Measurements from ENCODE around the gene ANKRD10.
"Not testable (repeated sequence)": the region's sequence is repeated elsewhere in the genome, so short reads cannot be mapped to it uniquely, and the experiment has no call there.

ANKRD10 gene

DNA sequence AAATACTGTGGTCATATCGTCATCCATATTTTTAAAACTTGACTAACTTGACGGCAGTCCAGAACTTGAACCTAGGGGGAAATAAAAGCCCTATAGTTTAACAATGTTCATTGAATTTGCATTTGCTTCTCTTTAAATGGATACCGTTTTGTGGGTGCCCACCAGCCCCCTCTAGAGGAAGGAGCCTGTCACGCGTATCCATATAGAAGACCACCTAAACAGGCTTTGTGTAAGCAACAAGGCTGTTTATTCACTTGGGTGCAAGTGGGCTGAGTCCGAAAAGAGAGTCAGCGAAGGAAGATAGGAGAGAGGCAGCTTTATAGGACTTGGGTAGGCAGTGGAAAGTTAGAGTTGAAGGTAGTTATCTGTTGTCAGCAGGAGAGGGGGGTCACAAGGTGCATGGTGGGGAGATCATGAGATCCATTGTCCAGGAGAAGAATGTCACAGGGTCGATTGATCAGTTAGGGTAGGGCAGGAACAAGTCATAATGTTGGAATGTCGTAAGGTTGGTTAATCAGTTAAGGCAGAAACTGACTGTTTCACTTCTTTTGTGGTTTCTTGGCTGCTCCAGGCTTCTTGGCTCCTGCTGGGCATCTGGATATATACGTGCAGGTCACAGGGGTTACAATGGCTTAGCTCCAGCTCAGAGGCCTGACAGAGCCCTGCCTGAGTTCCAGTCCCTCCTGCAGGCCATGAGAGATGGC, 42.5 kb upstream of the ANKRD10 start:
- H3K27ac ChIP-seq, result no peak overlapping the region
- no peak for TF ChIP-seq ZFX (IDR thresholded peaks at IDR 0.05; ENCODE audit: borderline replicate concordance)
- TF ChIP-seq, protein P1, sequence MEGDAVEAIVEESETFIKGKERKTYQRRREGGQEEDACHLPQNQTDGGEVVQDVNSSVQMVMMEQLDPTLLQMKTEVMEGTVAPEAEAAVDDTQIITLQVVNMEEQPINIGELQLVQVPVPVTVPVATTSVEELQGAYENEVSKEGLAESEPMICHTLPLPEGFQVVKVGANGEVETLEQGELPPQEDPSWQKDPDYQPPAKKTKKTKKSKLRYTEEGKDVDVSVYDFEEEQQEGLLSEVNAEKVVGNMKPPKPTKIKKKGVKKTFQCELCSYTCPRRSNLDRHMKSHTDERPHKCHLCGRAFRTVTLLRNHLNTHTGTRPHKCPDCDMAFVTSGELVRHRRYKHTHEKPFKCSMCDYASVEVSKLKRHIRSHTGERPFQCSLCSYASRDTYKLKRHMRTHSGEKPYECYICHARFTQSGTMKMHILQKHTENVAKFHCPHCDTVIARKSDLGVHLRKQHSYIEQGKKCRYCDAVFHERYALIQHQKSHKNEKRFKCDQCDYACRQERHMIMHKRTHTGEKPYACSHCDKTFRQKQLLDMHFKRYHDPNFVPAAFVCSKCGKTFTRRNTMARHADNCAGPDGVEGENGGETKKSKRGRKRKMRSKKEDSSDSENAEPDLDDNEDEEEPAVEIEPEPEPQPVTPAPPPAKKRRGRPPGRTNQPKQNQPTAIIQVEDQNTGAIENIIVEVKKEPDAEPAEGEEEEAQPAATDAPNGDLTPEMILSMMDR (IDR thresholded peaks at IDR 0.05), result no peak

DNA sequence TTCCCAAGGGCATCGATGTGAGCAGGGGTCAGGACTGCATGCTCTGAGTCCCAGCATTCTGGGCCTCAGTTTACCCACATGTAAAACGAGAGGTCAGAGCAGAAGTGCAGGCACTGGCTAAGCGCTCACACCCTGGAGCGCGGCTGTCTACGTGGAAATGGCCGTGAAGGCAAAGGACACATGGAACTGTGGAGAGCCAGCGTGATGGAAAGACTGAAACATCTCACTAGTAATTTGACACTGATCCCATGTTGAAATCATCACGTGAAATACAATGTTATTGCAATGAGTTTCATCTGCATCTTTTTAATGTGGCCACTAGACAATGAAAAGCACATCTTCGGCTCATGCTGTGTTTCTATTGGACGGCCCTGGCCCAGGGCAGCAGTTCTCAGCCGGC, 41.3 kb upstream of the ANKRD10 start:
- not testable (repeated sequence) for H3K27ac ChIP-seq

DNA sequence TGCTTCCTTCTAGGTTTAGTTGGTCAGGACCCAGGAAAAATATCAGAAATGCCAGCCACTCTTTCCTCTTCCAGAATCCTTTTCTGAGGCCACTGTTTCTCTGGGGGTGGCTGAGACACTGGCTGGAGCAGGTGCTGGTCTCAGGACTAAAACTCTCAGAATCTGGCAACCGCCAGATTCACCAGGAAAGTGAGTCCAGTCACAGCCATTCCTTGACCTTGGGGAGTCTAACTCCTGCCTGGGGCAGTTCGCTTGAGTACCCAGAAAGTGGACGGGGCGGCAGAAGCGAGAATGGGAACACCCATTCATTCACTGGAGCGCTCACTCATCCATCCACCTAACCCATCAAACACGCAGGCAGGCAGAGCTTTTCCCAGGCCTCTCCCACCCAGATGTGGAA, 40.7 kb upstream of the ANKRD10 start:
- H3K27ac ChIP-seq, result not testable (repeated sequence)

DNA sequence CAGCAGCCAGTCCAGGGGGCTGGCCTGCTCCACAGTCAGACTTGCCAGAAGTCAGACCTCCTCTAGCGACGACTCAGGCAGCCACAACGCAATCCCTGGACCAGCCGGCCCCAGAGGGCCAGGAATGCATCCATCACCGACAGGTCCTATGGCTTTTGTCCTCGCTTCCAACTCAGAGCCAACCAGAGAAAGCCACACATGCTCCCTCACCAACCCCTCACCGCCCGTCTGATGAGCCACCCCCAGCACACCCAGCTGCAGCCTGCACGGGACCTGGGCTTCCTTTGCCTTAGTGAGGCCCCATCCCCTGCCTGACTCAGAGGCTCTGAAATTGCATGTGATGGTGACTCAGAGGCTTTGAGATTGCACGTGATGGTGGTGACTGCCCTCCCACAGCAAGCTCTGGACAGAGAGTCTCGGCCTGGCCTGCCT, 40.2 kb upstream of the ANKRD10 start:
- H3K27ac ChIP-seq, result not testable (repeated sequence)

DNA sequence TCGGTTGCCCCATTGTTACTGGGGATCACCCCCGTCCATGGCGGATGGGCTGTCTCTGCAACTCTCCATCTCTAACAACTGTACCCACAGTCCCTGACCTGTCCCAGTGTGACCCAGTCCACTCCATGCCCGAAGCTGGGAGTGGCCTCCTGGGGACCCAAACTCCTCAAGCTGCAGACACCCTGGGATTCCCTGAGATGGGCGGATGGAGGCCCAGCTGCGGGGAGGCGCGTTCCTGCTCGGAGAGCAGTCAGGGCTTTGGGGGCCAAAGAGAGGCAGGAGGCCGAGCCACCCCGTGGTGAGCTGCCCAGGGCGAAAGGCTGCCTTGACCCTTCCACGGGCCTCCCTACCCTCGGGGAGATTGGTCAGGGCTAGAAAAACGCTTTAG, 39.7 kb upstream of the ANKRD10 start:
- H3K27ac ChIP-seq, result not testable (repeated sequence)

DNA sequence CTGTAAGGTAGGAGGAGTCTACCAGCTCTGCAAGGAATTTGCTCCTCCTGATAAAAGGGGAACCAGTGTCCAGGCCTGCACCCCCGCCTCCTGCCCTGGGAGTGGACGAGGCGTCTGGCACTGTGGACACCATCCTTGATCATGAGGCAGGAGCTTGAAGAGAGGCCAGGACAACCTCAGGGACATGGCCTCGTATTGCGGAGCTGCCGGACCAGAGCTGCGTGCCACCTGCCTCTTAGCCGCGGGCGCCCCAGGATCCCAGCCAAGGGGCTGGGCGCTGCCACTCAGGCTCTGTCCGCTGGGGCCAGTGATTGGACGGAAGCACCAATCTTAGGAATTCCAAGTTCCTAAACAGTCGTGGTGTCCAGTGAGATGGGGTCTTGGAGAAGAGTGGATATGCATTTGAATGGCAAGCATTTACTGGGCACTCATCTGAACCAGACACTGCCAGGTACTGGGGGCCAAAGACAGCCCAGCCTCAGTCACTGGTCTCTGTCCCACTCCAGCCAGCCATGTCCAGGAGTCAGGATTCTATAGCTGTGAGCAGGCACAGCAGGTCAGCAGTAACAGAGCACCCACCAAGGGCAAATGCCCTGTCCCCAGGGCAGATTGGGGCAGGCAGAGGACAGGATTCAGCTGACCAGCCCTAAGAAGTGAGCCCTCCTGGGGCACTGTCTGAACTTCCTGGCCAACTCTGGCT, 39.1 kb upstream of the ANKRD10 start:
- no peak overlapping the region for H3K27ac ChIP-seq

DNA sequence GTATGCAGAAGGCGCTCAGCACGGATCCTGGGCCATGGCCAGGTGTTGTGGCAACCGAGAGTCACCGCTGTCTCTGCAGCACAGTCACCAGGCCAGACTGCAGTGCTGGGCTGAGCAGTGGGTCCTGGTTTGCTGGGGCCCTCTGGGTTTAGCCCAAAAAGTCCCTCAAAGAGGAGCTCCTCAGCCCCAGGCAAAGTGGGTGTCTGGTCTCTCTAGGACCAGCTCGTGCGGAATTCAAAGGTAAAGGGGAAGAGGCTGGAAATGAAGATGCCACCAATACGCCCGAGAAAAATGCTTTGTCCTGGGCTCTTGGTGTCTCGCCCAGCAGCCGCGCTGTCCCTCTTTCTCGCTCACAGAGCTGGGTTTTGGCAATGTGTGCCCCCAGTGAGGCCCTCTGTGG, 38.5 kb upstream of the ANKRD10 start:
- TF ChIP-seq, protein P1 (IDR thresholded peaks at IDR 0.05), result no peak
- no peak for TF ChIP-seq ZFX (IDR thresholded peaks at IDR 0.05; ENCODE audit: borderline replicate concordance)

More for the DNA sequence above, 39.1 kb upstream of the ANKRD10 start:
- TF ChIP-seq ZFX (IDR thresholded peaks at IDR 0.05; ENCODE audit: borderline replicate concordance), result no peak
- TF ChIP-seq, protein P1 (IDR thresholded peaks at IDR 0.05), result no peak

DNA sequence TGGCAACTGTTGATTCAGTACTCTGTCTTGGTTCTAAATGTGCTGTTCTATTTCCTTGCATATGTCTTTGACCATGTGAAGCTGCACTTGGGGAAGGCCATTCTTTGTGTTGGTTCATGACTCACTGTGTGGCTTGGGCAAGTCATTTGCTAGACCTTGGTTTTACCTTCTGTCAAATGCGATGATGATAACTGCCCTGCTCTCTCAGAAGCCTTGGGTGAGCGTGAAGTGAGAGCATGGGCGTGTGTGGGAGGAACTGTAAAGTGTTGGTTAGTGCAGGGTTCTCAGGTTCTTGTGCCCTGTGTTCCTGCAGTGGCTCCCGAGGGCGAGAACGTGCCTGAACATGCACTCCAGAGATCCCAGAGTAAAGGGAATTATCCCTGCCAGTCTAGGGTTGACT, 37.3 kb upstream of the ANKRD10 start:
- H3K27ac ChIP-seq, result not testable (repeated sequence)

More for the DNA sequence above, 38.5 kb upstream of the ANKRD10 start:
- no peak overlapping the region for H3K27ac ChIP-seq

DNA sequence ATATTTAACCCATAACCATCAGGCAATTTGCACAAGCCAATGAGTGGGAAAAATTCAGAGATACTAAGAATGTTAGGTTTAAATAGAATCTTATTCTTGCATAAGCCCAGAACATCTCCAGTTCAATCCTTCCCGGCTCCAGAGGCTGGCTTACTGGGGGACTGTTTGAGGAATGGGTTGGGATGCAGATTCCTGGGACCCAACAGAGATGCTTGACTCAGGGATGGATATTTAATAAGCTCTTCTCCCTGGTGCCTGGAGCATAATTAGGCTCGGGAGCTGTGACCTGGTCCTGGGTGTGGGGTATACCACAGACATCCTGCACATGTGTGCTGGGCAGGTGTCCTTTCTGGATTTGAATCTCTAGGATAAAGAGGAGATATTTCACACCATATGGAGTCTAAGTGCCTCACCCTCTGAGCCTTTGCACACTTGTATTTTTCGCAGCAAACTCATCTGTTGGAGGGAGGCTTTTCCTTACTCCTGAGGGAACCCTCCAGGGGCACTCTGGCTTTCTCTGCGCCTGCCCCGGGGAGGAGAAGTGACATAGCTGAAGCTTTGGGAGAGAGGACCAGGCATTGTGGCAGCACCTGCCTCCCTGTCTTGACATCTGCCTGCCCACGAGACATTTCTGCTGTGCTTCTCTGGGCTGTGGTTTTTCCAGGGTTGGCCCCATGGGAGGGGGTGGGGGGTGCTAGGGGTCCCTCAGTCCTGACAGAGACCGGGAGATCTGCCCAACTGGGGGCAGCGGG, 36.1 kb upstream of the ANKRD10 start:
- TF ChIP-seq ZFX (IDR thresholded peaks at IDR 0.05; ENCODE audit: borderline replicate concordance), result no peak
- TF ChIP-seq, protein P1 (IDR thresholded peaks at IDR 0.05), result no peak
- no peak overlapping the region for H3K27ac ChIP-seq

DNA sequence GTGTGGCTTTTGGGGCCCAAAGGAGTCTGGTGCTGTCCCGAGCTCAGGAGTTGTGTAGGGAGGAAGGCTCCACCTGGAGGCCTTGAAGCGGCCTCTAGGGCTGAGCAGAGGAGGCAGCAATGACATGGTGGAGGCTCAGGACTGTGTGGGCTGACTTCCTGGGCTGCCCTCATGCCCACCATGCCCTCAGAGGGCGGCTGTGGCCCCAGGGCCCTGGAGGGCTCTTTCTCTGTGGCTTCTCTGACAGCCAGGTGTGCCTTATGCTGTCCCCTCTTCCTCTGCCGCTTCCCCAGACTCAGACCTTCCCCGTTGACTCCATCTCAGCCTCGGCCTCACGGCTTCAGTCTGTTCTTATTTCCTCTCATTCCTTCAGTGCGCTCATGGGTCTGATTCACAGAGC, 35.5 kb upstream of the ANKRD10 start:
- no peak overlapping the region for H3K27ac ChIP-seq
- TF ChIP-seq, protein P1 (IDR thresholded peaks at IDR 0.05), result no peak
- TF ChIP-seq ZFX (IDR thresholded peaks at IDR 0.05; ENCODE audit: borderline replicate concordance), result no peak

Data from 22Rv1 (cell line).